SK-N-MC (cell line): ENCODE data around the gene ZNF384.

Experiments used
- DNase-seq: peaks from one replicate; pipeline ENCODE4 v3.0.0-alpha.2; 2011; ENCODE audit warnings: low read depth, low spot score
- H3K27ac ChIP-seq: fragments of 200-600 bp; sonication (generic); 2 replicates; pipeline ENCODE4 v1.5.1; 2016; ENCODE audit warnings: mixed run types
- H3K36me3 ChIP-seq: fragments of 200-600 bp; sonication (generic); 2 replicates; pipeline ENCODE4 v1.6.1; 2017; ENCODE audit warnings: antibody characterized with exemption, low read length, mixed read lengths; ENCODE audit not compliant: insufficient read depth
- H3K4me3 ChIP-seq: fragments of 200-600 bp; sonication (generic); 2 replicates; pipeline ENCODE4 v1.5.1; 2016
- H3K9ac ChIP-seq: fragments of 200-600 bp; sonication (generic); 2 replicates; pipeline ENCODE4 v1.8.0; 2017; ENCODE audit warnings: mixed run types, mixed read lengths; ENCODE audit not compliant: insufficient read length
- H3K9me3 ChIP-seq: fragments of 200-600 bp; sonication (generic); 2 replicates; pipeline ENCODE4 v1.6.1; 2017; ENCODE audit warnings: low read depth, mild to moderate bottlenecking, antibody characterized with exemption, low read length, moderate library complexity, mixed read lengths
- EZH2 ChIP-seq: fragments of 200-600 bp; sonication (generic); IDR thresholded peaks from one replicate; pipeline ENCODE4 v1.6.1; 2017; ENCODE audit warnings: antibody characterized with exemption
- FOXP2 ChIP-seq: optimal IDR thresholded peaks from 2 replicates; pipeline ENCODE3; 2011; ENCODE audit warnings: mild to moderate bottlenecking, moderate library complexity; ENCODE audit not compliant: insufficient read depth; ENCODE audit errors: extremely low read length, control extremely low read depth
- POLR2AphosphoS5 ChIP-seq: IDR thresholded peaks from 2 replicates; pipeline ENCODE4 v1.6.1; 2012; ENCODE audit warnings: mild to moderate bottlenecking, low read depth, low read length, borderline replicate concordance

Gene ZNF384

DNA sequence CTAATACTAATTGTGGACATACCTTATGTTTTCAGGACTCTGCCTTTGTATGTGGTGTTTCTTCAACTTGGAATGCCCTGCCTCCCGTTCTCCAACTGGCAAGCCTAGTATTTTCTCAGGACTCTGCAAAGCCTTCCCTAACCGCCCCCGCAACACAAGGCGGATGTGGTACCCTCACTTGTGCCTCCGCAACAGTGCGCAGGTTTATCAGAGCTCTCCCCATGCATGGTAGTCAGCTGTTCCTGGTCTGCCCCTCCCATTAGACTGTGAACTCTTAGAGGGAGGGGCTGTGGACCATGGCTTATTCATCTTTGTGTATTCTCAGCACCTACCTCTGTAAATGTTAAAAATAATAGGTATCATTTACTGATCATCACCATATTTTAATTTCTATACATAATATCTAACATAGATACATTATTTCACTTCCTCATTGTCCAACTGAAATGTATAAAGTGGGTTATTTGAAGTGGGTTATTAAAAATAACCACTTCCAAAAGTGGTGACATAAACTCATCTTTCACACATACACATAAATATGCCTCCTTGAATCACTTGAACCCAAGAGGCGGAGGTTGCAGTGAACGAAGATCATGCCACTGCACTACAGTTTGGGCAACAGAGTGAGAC, 62.4 kb downstream of the ZNF384 start:
- Histone ChIP-seq H3K9ac (peak overlapping the region; percentile 26), H3K27ac (no peak overlapping the region), H3K9me3 (no peaks in the 10 kb centered on the region), H3K36me3 (no peaks in the 10 kb centered on the region), H3K4me3 (no peak overlapping the region)
- no peak for TF ChIP-seq EZH2
- TF ChIP-seq FOXP2, result no peak
- no peak for TF ChIP-seq POLR2AphosphoS5
- no peak for DNase-seq

GRCh38 chr12:6620885-6621274, 68.3 kb downstream of the ZNF384 start:
- TF ChIP-seq FOXP2 (no peak), EZH2 (no peak), POLR2AphosphoS5 (no peak)

DNA sequence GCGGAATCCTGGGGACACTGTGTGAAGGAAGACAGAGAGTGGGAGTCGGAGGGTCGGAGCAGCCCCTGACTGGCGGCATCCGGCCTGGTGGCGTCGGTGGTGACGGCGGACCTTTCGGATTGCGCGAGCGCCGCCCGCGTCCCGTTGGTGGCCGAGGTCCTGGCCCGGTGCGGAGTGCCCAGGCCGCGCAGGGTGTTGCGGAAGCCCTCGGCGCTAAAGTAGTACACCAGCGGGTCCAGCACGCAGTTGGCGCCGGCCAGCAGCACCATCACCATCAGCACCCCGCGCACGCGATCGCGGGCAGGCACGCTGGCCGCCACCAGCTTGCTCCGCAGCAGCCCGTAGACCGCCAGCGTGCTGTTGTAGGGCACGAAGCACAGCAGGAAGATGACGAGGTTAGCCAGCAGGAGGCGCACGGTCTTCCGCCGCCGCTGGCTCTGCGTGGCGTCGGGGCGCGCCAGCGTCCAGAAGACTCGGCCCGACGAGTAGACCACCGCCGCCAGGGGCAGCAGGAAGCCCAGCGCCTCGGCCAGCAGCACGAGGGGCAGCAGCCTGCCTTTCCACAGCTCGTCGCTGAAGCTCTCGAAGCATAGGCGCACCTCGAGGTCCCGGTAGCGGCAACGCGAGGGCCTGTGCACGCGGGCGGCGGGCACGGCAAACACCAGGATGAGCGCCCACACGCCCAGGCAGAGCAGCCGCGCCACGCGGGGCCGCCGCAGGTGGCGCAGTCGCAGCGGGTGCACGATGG, 68.9 kb downstream of the ZNF384 start:
- DNase-seq, result no peak
- Histone ChIP-seq H3K4me3 (no peak overlapping the region), H3K9ac (no peak overlapping the region)

More at GRCh38 chr12:6620885-6621274, 68.3 kb downstream of the ZNF384 start:
- H3K9me3 ChIP-seq, result no peaks in the 10 kb centered on the region
- no peak for DNase-seq
- no peaks in the 10 kb centered on the region for H3K36me3 ChIP-seq
- no peak overlapping the region for H3K4me3 ChIP-seq
- no peak overlapping the region for H3K27ac ChIP-seq
- no peak overlapping the region for H3K9ac ChIP-seq

GRCh38 chr12:6618483-6619225, 70.5 kb downstream of the ZNF384 start:
- Histone ChIP-seq H3K36me3 (no peaks in the 10 kb centered on the region), H3K9me3 (no peaks in the 10 kb centered on the region), H3K27ac (no peak overlapping the region), H3K4me3 (no peak overlapping the region), H3K9ac (no peak overlapping the region)
- DNase-seq, result no peak
- TF ChIP-seq POLR2AphosphoS5 (no peak), FOXP2 (no peak), EZH2 (no peak)

More for the DNA sequence above, 68.9 kb downstream of the ZNF384 start:
- Histone ChIP-seq H3K27ac (no peak overlapping the region), H3K36me3 (no peaks in the 10 kb centered on the region), H3K9me3 (no peaks in the 10 kb centered on the region)
- TF ChIP-seq POLR2AphosphoS5 (no peak), FOXP2 (no peak), EZH2 (no peak)
